Liver (tissue), 9 donors: ENCODE data around the gene ALK. TPM values are rescaled to one million over a fixed set of nuclear protein-coding genes. Genes with fewer than 3 reads are reported as not detected.
A peak's percentile ranks its signal among the peaks of the same experiment; 100 is the strongest.

ENCODE experiments used
- DNase-seq: peaks from one replicate; pipeline ENCODE4 v3.0.0-alpha.2; 2017; ENCODE audit warnings: low spot score
- H3K27ac ChIP-seq, 2 donors: one replicate each; pipeline ENCODE4 v1.7.0; 2013; ENCODE audit warnings: inconsistent platforms in 2 of 2, low read length in 2 of 2, control low read depth in 1 of 2, low read depth in 1 of 2, mild to moderate bottlenecking in 1 of 2
- H3K27me3 ChIP-seq, 4 donors: one replicate each; pipeline versions ENCODE4 v1.6.1 to v1.7.0; 2013; ENCODE audit warnings: low read length in 3 of 4, inconsistent platforms in 1 of 4, mild to moderate bottlenecking in 1 of 4, moderate library complexity in 1 of 4; ENCODE audit not compliant: control insufficient read depth in 4 of 4, insufficient read depth in 4 of 4
- H3K36me3 ChIP-seq, 4 donors: one replicate each; pipeline versions ENCODE4 v1.6.1 to v1.7.0; 2013; ENCODE audit warnings: low read length in 3 of 4, mild to moderate bottlenecking in 3 of 4, low read depth in 1 of 4, moderate library complexity in 1 of 4; ENCODE audit not compliant: control insufficient read depth in 4 of 4, insufficient read depth in 3 of 4
- H3K4me1 ChIP-seq, 4 donors: one replicate each; pipeline versions ENCODE4 v1.6.1 to v1.7.0; 2013; ENCODE audit warnings: low read length in 3 of 4, mild to moderate bottlenecking in 3 of 4, moderate library complexity in 1 of 4; ENCODE audit not compliant: control insufficient read depth in 4 of 4, insufficient read depth in 4 of 4
- H3K4me3 ChIP-seq, 3 donors: one replicate each; pipeline versions ENCODE4 v1.6.1 to v1.7.0; 2013; ENCODE audit warnings: low read length in 3 of 3, control low read depth in 1 of 3, low read depth in 1 of 3, mild to moderate bottlenecking in 1 of 3
- H3K9ac ChIP-seq, 2 donors: one replicate each; pipeline ENCODE4 v1.7.0; 2013; ENCODE audit warnings: low read length in 2 of 2, mild to moderate bottlenecking in 2 of 2, moderate library complexity in 2 of 2, control low read depth in 1 of 2, low read depth in 1 of 2
- H3K9me3 ChIP-seq, 4 donors: one replicate each; pipeline versions ENCODE4 v1.6.1 to v1.7.0; 2013; ENCODE audit warnings: low read length in 3 of 4; ENCODE audit not compliant: control insufficient read depth in 4 of 4
- EGR1 ChIP-seq, 2 donors: IDR thresholded peaks; 2 replicates each; pipeline ENCODE4 v1.6.1; 2016 to 2018; ENCODE audit warnings: antibody characterized with exemption in 2 of 2, low read depth in 2 of 2
- FOXA1 ChIP-seq: IDR thresholded peaks from 2 replicates; pipeline ENCODE4 v1.6.1; 2016; ENCODE audit warnings: antibody characterized with exemption
- FOXA2 ChIP-seq: IDR thresholded peaks from 2 replicates; pipeline ENCODE4 v1.6.1; 2016; ENCODE audit warnings: antibody characterized with exemption
- GABPA ChIP-seq, 2 donors: IDR thresholded peaks in 1 of 2; conservative IDR thresholded peaks in 1 of 2; 2 replicates each; pipeline ENCODE4 v1.6.1; 2016; ENCODE audit warnings: antibody characterized with exemption in 2 of 2, mild to moderate bottlenecking in 1 of 2, moderate library complexity in 1 of 2
- HNF4A ChIP-seq, 2 donors: conservative IDR thresholded peaks; 2 replicates each; pipeline ENCODE4 v1.6.1; 2016; ENCODE audit warnings: antibody characterized with exemption in 2 of 2, mild to moderate bottlenecking in 2 of 2
- HNF4G ChIP-seq: IDR thresholded peaks from 2 replicates; pipeline ENCODE4 v1.6.1; 2016; ENCODE audit warnings: antibody characterized with exemption
- JUND ChIP-seq, 2 donors: IDR thresholded peaks; 2 replicates each; pipeline ENCODE4 v1.6.1; 2016; ENCODE audit warnings: antibody characterized with exemption in 2 of 2
- NR2F2 ChIP-seq: IDR thresholded peaks from 2 replicates; pipeline ENCODE4 v1.6.1; 2016; ENCODE audit warnings: antibody characterized with exemption
- RAD21 ChIP-seq, 2 donors: IDR thresholded peaks; 2 replicates each; pipeline ENCODE4 v1.6.1; 2016; ENCODE audit warnings: antibody characterized with exemption in 2 of 2, mild to moderate bottlenecking in 2 of 2
- RXRA ChIP-seq, 2 donors: IDR thresholded peaks; 2 replicates each; pipeline ENCODE4 v1.6.1; 2017 to 2018; ENCODE audit warnings: antibody characterized with exemption in 2 of 2, mild to moderate bottlenecking in 1 of 2
- SP1 ChIP-seq: IDR thresholded peaks from 2 replicates; pipeline ENCODE4 v1.6.1; 2018; ENCODE audit warnings: antibody characterized with exemption, mild to moderate bottlenecking
- TAF1 ChIP-seq: conservative IDR thresholded peaks from 2 replicates; pipeline ENCODE4 v1.6.1; 2016; ENCODE audit warnings: antibody characterized with exemption, mild to moderate bottlenecking
- YY1 ChIP-seq: IDR thresholded peaks from 2 replicates; pipeline ENCODE4 v1.6.1; 2016; ENCODE audit warnings: antibody characterized with exemption, mild to moderate bottlenecking
- WGBS: extraction: QIAGEN DNeasy Blood & Tissue Kit; methylation state at CpG from one replicate; pipeline ENCODE4 v1.1.7; 2013; 5-methylcytosine and 5-hydroxymethylcytosine counted together
- polyA plus RNA-seq, 2 donors: library from polyadenylated mRNA; stranded (reverse) in 1 of 2; unstranded in 1 of 2; fragments of 200-250 nt in 1 of 2; fragments of >200 nt in 1 of 2; fragmentation: Nextera tagmentation in 1 of 2; extraction: Ambion mirVana in 1 of 2; gene quantifications; one replicate each; pipeline versions ENCODE4 v1.2.1 to v1.2.3, GENCODE V29; 2013 to 2015
- total RNA-seq, 2 donors: library from RNA; depleted of rRNA; stranded (reverse); fragments of >200 nt; gene quantifications; one replicate each; pipeline ENCODE4 v1.2.3, GENCODE V29; 2014
- TF ChIP-seq, protein P1 (sequence below): fragments of 150-350 bp; IDR thresholded peaks from 2 replicates; pipeline ENCODE4 v1.5.1; 2017; ENCODE audit warnings: improper control_type of control experiment, low read depth, low read length; ENCODE audit not compliant: missing input control
- TF ChIP-seq, protein P2 (sequence below): IDR thresholded peaks from 2 replicates; pipeline ENCODE4 v1.6.1; 2016; ENCODE audit warnings: antibody characterized with exemption, mild to moderate bottlenecking
- TF ChIP-seq, protein P3 (sequence below): IDR thresholded peaks from 2 replicates; pipeline ENCODE4 v1.6.1; 2016; ENCODE audit warnings: antibody characterized with exemption
- TF ChIP-seq, protein P4 (sequence below): IDR thresholded peaks from 2 replicates; pipeline ENCODE4 v1.6.1; 2016; ENCODE audit warnings: antibody characterized with exemption
- TF ChIP-seq, protein P5 (sequence below): IDR thresholded peaks from 2 replicates; pipeline ENCODE4 v1.6.1; 2016; ENCODE audit warnings: antibody characterized with exemption
- donor health status: healthy.
- donor health status: healthy.
- donor health status: healthy.
- donor health status: healthy.
- donor health status: healthy.

ALK gene
- total and polyA plus RNA-seq, 4 donors: under 0.01 TPM; not detected in 3

DNA sequence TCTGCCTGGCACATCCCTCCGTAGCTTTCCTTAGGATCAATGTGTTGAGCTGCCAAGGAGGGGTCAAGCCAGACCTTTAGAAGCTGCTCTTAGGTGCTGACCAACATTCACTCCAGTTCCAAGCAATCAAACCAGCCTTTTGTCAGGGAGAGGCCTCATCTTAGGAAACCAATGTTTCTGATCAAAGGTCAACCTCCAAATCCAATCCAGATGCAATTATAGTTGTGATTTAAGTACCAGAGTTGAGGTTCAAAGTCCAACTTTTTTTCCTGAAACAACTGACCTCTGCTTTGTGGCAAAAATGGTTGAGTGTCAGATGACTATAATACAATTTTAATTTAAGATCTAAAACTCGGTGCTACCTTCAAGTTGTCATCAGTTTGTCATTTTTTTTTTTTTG lies 303.4 kb downstream of the ALK start:
- H3K4me3 ChIP-seq: no peak overlapping the region
- H3K27ac ChIP-seq: no peak overlapping the region
- H3K36me3 ChIP-seq: no peaks in the 10 kb centered on the region
- TF ChIP-seq, protein P1, sequence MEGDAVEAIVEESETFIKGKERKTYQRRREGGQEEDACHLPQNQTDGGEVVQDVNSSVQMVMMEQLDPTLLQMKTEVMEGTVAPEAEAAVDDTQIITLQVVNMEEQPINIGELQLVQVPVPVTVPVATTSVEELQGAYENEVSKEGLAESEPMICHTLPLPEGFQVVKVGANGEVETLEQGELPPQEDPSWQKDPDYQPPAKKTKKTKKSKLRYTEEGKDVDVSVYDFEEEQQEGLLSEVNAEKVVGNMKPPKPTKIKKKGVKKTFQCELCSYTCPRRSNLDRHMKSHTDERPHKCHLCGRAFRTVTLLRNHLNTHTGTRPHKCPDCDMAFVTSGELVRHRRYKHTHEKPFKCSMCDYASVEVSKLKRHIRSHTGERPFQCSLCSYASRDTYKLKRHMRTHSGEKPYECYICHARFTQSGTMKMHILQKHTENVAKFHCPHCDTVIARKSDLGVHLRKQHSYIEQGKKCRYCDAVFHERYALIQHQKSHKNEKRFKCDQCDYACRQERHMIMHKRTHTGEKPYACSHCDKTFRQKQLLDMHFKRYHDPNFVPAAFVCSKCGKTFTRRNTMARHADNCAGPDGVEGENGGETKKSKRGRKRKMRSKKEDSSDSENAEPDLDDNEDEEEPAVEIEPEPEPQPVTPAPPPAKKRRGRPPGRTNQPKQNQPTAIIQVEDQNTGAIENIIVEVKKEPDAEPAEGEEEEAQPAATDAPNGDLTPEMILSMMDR: no peak
- TF ChIP-seq NR2F2 (no peak), YY1 (peak; percentile 24), RXRA (IDR thresholded peaks at IDR 0.05) (peak; percentile 56 to 58), TAF1 (no peak), FOXA1 (no peak), HNF4G (peak; percentile 83), SP1 (peak; percentile 77), RAD21 (IDR thresholded peaks at IDR 0.05) (peak; percentile 28 to 30), EGR1 (IDR thresholded peaks at IDR 0.05; ENCODE audit: low read depth in 2 of 2) (no peak), GABPA (IDR thresholded peaks at IDR 0.05 in 1 of 2, conservative IDR thresholded peaks at IDR 0.05 in 1 of 2) (no peak), HNF4A (conservative IDR thresholded peaks at IDR 0.05) (peak; percentile 95 to 97), JUND (IDR thresholded peaks at IDR 0.05) (no peak), FOXA2 (no peak)
- TF ChIP-seq, protein P2, sequence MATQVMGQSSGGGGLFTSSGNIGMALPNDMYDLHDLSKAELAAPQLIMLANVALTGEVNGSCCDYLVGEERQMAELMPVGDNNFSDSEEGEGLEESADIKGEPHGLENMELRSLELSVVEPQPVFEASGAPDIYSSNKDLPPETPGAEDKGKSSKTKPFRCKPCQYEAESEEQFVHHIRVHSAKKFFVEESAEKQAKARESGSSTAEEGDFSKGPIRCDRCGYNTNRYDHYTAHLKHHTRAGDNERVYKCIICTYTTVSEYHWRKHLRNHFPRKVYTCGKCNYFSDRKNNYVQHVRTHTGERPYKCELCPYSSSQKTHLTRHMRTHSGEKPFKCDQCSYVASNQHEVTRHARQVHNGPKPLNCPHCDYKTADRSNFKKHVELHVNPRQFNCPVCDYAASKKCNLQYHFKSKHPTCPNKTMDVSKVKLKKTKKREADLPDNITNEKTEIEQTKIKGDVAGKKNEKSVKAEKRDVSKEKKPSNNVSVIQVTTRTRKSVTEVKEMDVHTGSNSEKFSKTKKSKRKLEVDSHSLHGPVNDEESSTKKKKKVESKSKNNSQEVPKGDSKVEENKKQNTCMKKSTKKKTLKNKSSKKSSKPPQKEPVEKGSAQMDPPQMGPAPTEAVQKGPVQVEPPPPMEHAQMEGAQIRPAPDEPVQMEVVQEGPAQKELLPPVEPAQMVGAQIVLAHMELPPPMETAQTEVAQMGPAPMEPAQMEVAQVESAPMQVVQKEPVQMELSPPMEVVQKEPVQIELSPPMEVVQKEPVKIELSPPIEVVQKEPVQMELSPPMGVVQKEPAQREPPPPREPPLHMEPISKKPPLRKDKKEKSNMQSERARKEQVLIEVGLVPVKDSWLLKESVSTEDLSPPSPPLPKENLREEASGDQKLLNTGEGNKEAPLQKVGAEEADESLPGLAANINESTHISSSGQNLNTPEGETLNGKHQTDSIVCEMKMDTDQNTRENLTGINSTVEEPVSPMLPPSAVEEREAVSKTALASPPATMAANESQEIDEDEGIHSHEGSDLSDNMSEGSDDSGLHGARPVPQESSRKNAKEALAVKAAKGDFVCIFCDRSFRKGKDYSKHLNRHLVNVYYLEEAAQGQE: no peak
- TF ChIP-seq, protein P3, sequence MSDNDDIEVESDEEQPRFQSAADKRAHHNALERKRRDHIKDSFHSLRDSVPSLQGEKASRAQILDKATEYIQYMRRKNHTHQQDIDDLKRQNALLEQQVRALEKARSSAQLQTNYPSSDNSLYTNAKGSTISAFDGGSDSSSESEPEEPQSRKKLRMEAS: no peak
- TF ChIP-seq, protein P4, sequence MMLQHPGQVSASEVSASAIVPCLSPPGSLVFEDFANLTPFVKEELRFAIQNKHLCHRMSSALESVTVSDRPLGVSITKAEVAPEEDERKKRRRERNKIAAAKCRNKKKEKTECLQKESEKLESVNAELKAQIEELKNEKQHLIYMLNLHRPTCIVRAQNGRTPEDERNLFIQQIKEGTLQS: no peak
- TF ChIP-seq, protein P5, sequence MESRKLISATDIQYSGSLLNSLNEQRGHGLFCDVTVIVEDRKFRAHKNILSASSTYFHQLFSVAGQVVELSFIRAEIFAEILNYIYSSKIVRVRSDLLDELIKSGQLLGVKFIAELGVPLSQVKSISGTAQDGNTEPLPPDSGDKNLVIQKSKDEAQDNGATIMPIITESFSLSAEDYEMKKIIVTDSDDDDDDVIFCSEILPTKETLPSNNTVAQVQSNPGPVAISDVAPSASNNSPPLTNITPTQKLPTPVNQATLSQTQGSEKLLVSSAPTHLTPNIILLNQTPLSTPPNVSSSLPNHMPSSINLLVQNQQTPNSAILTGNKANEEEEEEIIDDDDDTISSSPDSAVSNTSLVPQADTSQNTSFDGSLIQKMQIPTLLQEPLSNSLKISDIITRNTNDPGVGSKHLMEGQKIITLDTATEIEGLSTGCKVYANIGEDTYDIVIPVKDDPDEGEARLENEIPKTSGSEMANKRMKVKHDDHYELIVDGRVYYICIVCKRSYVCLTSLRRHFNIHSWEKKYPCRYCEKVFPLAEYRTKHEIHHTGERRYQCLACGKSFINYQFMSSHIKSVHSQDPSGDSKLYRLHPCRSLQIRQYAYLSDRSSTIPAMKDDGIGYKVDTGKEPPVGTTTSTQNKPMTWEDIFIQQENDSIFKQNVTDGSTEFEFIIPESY: no peak
- H3K4me1 ChIP-seq: peaks cover 0 to 8% (median 2%) of the 10 kb centered on the region in 4 donors
- no peak overlapping the region for H3K9ac ChIP-seq
- H3K27me3 ChIP-seq: no peaks in the 10 kb centered on the region
- DNase-seq: no peak
- 72% methylated on average over 2 of the region's 2 CpGs for WGBS
- H3K9me3 ChIP-seq: no peaks in the 10 kb centered on the region
